Heart right ventricle (tissue), 16 donors: ENCODE data around the gene ASZ1. TPM values are rescaled to one million over a fixed set of nuclear protein-coding genes. Genes with fewer than 3 reads are reported as not detected.

ENCODE experiments used
- ATAC-seq, 8 donors: fragments of 200-7000 bp; cut with Tn5 transposase; one replicate each; pipeline ENCODE4 v1.9.1; 2020; ENCODE audit warnings: mild to moderate bottlenecking in 8 of 8, moderate library complexity in 8 of 8, moderate number of reproducible peaks in 1 of 8
- DNase-seq, 2 donors: peaks; one replicate each; pipeline ENCODE4 v3.0.0-alpha.2; 2020
- H3K27ac ChIP-seq, 10 donors: fragments of 200-600 bp; sonication (generic) in 2 of 10; one replicate each; pipeline versions ENCODE4 v1.5.0 to v1.8.0; 2020 to 2022; ENCODE audit warnings: mild to moderate bottlenecking in 3 of 10
- H3K27me3 ChIP-seq, 7 donors: fragments of 200-600 bp; one replicate each; pipeline ENCODE4 v1.8.0; 2021 to 2022; ENCODE audit warnings: mild to moderate bottlenecking in 2 of 7
- H3K36me3 ChIP-seq, 9 donors: fragments of 200-600 bp; sonication (generic) in 1 of 9; one replicate each; pipeline versions ENCODE4 v1.5.0 to v1.8.0; 2020 to 2022; ENCODE audit warnings: mild to moderate bottlenecking in 2 of 9
- H3K4me1 ChIP-seq, 9 donors: fragments of 200-600 bp; sonication (generic) in 1 of 9; one replicate each; pipeline versions ENCODE4 v1.5.0 to v1.8.0; 2020 to 2022; ENCODE audit warnings: mild to moderate bottlenecking in 4 of 9
- H3K4me3 ChIP-seq, 10 donors: fragments of 200-600 bp; sonication (generic) in 2 of 10; one replicate each; pipeline versions ENCODE4 v1.5.0 to v1.8.0; 2020 to 2022; ENCODE audit warnings: mild to moderate bottlenecking in 7 of 10, moderate library complexity in 2 of 10
- H3K9me3 ChIP-seq, 11 donors: fragments of 200-600 bp in 10 of 11; sonication (generic) in 2 of 11; one replicate each; pipeline versions ENCODE4 v1.5.0 to v1.8.0; 2013 to 2022; ENCODE audit warnings: mild to moderate bottlenecking in 2 of 11, control low read depth in 1 of 11, moderate library complexity in 1 of 11
- WGBS, 2 donors: extraction: QIAGEN DNeasy Blood & Tissue Kit; methylation state at CpG; one replicate each; pipeline ENCODE4 v1.1.7; 2013; ENCODE audit warnings: inconsistent platforms in 1 of 2; 5-methylcytosine and 5-hydroxymethylcytosine counted together
- intact Hi-C, 10 donors: fragments of 100-400 bp; cut with DNase I; formaldehyde crosslinking; loops; one replicate each; pipeline versions ENCODE4 v1.11.1 to v1.14.2; 2022
- polyA plus RNA-seq, 2 donors: library from polyadenylated mRNA; stranded (reverse); fragments of 200-250 nt; gene quantifications; one replicate each; pipeline ENCODE4 v1.2.3, GENCODE V29; 2013
- total RNA-seq, 10 donors: library from RNA; stranded (reverse); fragmentation: NEBNext Ultra II Directional in 3 of 10; extraction: Animal tissue kit (Norgen Biotek cat#: 25700) in 3 of 10; gene quantifications; one replicate each; pipeline versions ENCODE4 v1.2.1 to v1.2.4, GENCODE V29; 2021 to 2023
- TF ChIP-seq, protein P1 (sequence below), 9 donors: fragments of 200-600 bp; sonication (generic) in 2 of 9; IDR thresholded peaks; one replicate each; pipeline versions ENCODE4 v1.5.0 to v1.8.0; 2021 to 2022; ENCODE audit warnings: antibody characterized with exemption in 9 of 9, mild to moderate bottlenecking in 5 of 9, moderate library complexity in 1 of 9
- donor health status: Arrhythmogenic right ventricular cardiomyopathy.
- donor health status: ischemic (EF 13 %, LVEDD 7.1; RV severe dilation, severe dysfunction).
- donor health status: healthy with polysubstance abuse.
- donor health status: DM: no; HTN: yes; CAD: no.
- donor health status: DM: no; HTN: no; CAD: no.
- donor health status: ischemic (EF 25% LVEDD 6.9; RV normal size, moderate dysfunction).
- donor health status: ischemic (EF 25% LVEDD 5.7; RV mildly dilated, moderate dysfunction).
- donor health status: healthy.
- donor health status: DM: yes; HTN: yes; CAD: no.
- donor health status: Ischemic cardiomyopathy.
- donor health status: ischemic (EF 35%, LVEDD 5.7; RV mildly dilated, moderate dysfunction).
- donor health status: nonischemic (EF 11% LVEDD 7.7; RV severe dilation, severe dysfunction).
- donor health status: DM: yes; HTN: yes; CAD: no.
- donor health status: PGD.
- donor health status: ischemic (EF 29% LVEDD 5.4; RV normal size, mild dysfunction).
- donor health status: nonischemic (EF 23%, LVEDD 6.1; RV moderate dilation, normal function).

Gene ASZ1
- total and polyA plus RNA-seq, 12 donors = not detected

DNA sequence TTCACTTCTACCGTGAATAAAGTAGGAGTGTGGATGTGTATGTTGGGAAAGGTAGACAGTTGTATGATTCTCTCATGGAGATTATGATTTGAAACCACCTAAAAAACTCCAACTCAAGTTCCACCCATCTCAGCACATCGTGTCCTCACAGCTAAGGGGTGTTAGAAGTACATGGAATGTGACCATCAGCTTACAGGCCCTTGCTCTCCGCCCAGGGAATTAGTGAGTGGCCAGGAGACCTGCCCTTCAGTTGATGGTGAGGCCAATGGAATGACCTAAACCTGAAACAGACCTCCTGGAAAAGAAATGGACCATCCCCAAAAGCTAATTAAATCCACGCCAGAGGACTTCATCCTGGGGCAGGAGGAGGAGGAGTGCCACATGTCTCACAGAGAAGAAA, 102.3 kb downstream of the ASZ1 start:
- peak in 2 of 8 donors; percentile 12 to 40 for ATAC-seq
- Histone ChIP-seq H3K9me3 (peaks cover 0 to 6% (median 0%) of the 10 kb centered on the region in 11 donors), H3K4me1 (peaks cover 4 to 27% (median 18%) of the 10 kb centered on the region in 9 donors), H3K36me3 (no peaks in the 10 kb centered on the region), H3K27ac (no peak overlapping the region), H3K27me3 (peaks cover 0 to 61% (median 50%) of the 10 kb centered on the region in 7 donors), H3K4me3 (peak overlapping the region in 5 of 10 donors; percentile 35 to 53 (median 47))
- 56 to 57% methylated on average over 4 of the region's 4 CpGs for WGBS, 2 donors
- intact Hi-C loops = no loop called here
- TF ChIP-seq, protein P1, sequence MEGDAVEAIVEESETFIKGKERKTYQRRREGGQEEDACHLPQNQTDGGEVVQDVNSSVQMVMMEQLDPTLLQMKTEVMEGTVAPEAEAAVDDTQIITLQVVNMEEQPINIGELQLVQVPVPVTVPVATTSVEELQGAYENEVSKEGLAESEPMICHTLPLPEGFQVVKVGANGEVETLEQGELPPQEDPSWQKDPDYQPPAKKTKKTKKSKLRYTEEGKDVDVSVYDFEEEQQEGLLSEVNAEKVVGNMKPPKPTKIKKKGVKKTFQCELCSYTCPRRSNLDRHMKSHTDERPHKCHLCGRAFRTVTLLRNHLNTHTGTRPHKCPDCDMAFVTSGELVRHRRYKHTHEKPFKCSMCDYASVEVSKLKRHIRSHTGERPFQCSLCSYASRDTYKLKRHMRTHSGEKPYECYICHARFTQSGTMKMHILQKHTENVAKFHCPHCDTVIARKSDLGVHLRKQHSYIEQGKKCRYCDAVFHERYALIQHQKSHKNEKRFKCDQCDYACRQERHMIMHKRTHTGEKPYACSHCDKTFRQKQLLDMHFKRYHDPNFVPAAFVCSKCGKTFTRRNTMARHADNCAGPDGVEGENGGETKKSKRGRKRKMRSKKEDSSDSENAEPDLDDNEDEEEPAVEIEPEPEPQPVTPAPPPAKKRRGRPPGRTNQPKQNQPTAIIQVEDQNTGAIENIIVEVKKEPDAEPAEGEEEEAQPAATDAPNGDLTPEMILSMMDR (IDR thresholded peaks at IDR 0.05) = no peak
- no peak for DNase-seq

DNA sequence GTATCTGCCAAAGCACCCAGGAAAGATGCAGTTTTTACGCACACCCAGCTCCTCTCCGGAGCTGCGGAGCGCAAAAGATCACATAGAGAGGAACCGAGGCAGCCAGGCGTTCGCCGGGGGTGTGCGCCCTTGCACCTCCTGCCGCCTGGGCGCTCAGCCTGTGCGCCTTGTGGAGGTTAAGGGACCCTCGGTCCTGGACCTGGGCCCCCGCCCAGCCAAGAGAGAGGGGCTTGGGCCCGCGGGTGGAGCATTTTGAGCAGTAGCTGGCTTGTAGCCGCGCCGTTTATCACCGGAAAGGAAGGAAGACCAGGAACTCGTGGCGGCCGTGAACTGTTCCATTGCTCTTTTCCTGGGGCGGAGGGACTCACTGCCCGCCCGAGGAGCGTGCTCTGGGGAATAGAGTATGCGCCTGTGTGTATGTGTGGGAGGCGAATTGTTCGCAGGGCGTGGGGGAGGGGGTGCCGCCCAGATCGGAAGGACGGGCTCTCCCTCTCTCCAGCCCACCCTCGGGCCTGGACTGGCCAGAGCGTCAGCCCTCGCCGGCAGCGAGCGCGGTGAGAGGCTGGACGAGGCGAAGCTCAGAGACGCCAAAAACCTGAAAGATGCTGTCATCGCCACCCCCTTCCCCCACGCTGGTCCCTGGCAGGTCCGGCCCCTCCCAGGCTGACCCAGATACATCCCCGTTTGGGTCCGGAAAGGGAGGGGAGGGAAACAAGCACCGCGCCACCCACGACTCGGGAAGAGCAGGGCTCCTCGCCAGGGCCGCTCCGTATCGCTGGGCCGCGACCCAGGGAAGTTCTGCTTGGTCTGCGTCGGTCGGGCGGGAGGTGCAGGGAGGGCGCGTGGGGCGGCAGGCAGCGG, 103.2 kb downstream of the ASZ1 start:
- H3K27ac ChIP-seq = no peak overlapping the region
- TF ChIP-seq, protein P1 (IDR thresholded peaks at IDR 0.05) = no peak
- H3K27me3 ChIP-seq = peaks cover 0 to 64% (median 50%) of the 10 kb centered on the region in 7 donors
- peak; percentile 43 to 87 (median 80) for ATAC-seq
- H3K36me3 ChIP-seq = no peaks in the 10 kb centered on the region
- DNase-seq = peak; percentile 36
- intact Hi-C loops = no loop called here
- peaks cover 4 to 27% (median 18%) of the 10 kb centered on the region in 9 donors for H3K4me1 ChIP-seq
- WGBS, 2 donors = 0 to 1% methylated on average over 67 of the region's 67 CpGs
- peaks cover 0 to 6% (median 0%) of the 10 kb centered on the region in 11 donors for H3K9me3 ChIP-seq
- H3K4me3 ChIP-seq = peak overlapping the region; percentile 18 to 53 (median 43)

DNA sequence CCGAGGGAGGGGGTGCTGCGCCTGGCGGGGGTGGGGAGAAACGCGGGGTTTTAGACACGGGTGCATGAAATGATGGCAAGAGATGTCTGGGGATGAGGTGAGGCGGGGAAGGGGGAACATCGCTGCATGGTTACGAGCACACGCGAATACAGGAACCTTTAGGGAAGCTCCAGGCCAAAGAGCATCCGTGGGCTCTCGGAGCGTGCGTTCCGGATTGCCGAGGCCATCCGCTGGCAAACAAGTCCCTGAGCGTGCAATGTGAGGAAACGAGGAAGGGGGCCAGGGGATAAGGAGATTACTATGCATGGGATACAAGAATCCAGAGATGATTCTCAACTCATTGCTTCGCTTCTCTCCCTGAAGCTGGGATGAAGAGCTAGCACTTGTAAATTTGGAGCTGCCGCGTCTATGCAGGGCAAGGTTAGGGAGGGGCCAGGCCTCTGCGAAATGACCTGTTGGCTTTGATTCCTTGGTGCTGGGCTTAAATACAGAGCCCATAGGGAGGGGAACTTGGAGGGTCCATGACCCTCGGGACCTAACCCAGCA, 103.9 kb downstream of the ASZ1 start:
- H3K4me1 ChIP-seq = peaks cover 4 to 27% (median 18%) of the 10 kb centered on the region in 9 donors
- peak in 3 of 8 donors; percentile 8 to 45 (median 20) for ATAC-seq
- intact Hi-C loops = no loop called here
- DNase-seq = no peak
- H3K27me3 ChIP-seq = peaks cover 0 to 63% (median 51%) of the 10 kb centered on the region in 7 donors
- WGBS, 2 donors = 1% methylated on average over 25 of the region's 25 CpGs
- peaks cover 0 to 6% (median 0%) of the 10 kb centered on the region in 11 donors for H3K9me3 ChIP-seq
- H3K4me3 ChIP-seq = peak overlapping the region; percentile 18 to 53 (median 43)
- TF ChIP-seq, protein P1 (IDR thresholded peaks at IDR 0.05) = no peak
- H3K27ac ChIP-seq = no peak overlapping the region
- H3K36me3 ChIP-seq = no peaks in the 10 kb centered on the region

DNA sequence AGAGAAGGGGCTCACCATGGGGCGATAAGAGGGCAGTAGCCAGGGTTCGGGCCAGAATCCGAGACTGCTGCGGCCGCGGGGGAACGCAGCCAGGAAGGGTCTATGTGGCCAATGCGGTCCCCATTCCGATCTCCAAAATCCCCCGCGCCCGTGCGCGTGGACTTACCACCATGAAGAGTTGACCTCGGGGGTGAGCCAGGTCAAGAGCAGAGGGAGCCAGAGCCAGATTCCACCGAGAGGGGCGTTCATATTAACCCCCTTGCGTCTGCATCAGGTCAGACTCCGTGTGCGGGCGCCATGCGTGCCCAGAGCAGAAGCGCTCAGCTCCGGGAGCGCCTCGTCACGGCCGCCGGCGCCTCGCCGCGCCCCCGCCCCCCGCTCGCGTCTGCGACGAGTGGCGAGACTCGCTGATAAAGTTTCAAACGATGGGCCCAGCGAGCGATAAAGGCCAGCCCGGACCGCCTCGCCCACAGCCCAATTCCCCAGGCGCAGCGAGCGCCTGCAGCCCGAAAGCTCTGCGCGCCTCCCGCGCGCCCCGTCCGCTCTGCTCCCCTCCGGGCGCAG, 104.5 kb downstream of the ASZ1 start, which contains the start of gene WNT2:
TSS of gene WNT2 (minus strand) at position 318 of the 564 bp plus-strand sequence. CDS start at position 249, 69 bp downstream.
- no peak for DNase-seq
- H3K4me3 ChIP-seq = peak within 1 kb of the TSS; percentile 18 to 53 (median 43)

More for the DNA sequence above, 104.5 kb downstream of the ASZ1 start, which contains the start of gene WNT2:
- peaks cover 0 to 66% (median 53%) of the 10 kb centered on the region in 7 donors for H3K27me3 ChIP-seq
- H3K9me3 ChIP-seq = peaks cover 0 to 5% (median 0%) of the 10 kb centered on the region in 11 donors
- no peak for ATAC-seq
- 1% methylated on average over 60 of the region's 60 CpGs for WGBS, 2 donors
- H3K36me3 ChIP-seq = no peaks in the 10 kb centered on the region
- TF ChIP-seq, protein P1 (IDR thresholded peaks at IDR 0.05) = no peak
- H3K4me1 ChIP-seq = peaks cover 4 to 27% (median 18%) of the 10 kb centered on the region in 9 donors
- H3K27ac ChIP-seq = no peak within 1 kb of the TSS
- intact Hi-C loops = no loop called here
